MCF 10A (cell line): ENCODE measurements around the gene ZER1. TPM values are rescaled to one million over a fixed set of nuclear protein-coding genes. Genes with fewer than 3 reads are reported as not detected.

Source experiments
- BruUV-seq: library from RNA; stranded (reverse); fragments of 400-500 nt; replicated peaks from 2 replicates; lab custom pipeline; 2021; lab: Mats Ljungman, UMichigan
- CTCF ChIA-PET: fragments of 300-600 bp; sonication (Branson Sonifier 250); formaldehyde crosslinking; extraction: SDS; loops from one replicate; lab custom pipeline; 2021; ENCODE audit warnings: antibody characterized with exemption, inconsistent platforms; lab: Yijun Ruan, JAX
- POLR2A ChIA-PET: fragments of 300-600, 350-650 bp; sonication (Branson Sonifier 250); formaldehyde crosslinking; extraction: SDS; loops from one replicate; lab custom pipeline; 2020; ENCODE audit warnings: antibody characterized with exemption, inconsistent platforms; lab: Yijun Ruan, JAX
- DNase-seq: peaks from one replicate; pipeline ENCODE4 v3.0.0-alpha.2; 2018; ENCODE audit not compliant: unreplicated experiment
- H3K27ac Mint-ChIP-seq: one replicate; pipeline ENCODE4 v1.8.0; 2022; ENCODE audit warnings: mild to moderate bottlenecking, low read depth, mixed read lengths; ENCODE audit not compliant: unreplicated experiment
- H3K27me3 Mint-ChIP-seq: one replicate; pipeline ENCODE4 v1.8.0; 2022; ENCODE audit warnings: mixed read lengths; ENCODE audit not compliant: insufficient read depth, unreplicated experiment
- H3K36me3 Mint-ChIP-seq: one replicate; pipeline ENCODE4 v1.8.0; 2022; ENCODE audit warnings: mild to moderate bottlenecking, moderate library complexity, mixed read lengths; ENCODE audit not compliant: insufficient read depth, unreplicated experiment
- H3K4me1 Mint-ChIP-seq: one replicate; pipeline ENCODE4 v1.8.0; 2022; ENCODE audit warnings: mixed read lengths; ENCODE audit not compliant: insufficient read depth, unreplicated experiment
- H3K4me3 Mint-ChIP-seq: one replicate; pipeline ENCODE4 v1.8.0; 2022; ENCODE audit warnings: mild to moderate bottlenecking, moderate library complexity, mixed read lengths; ENCODE audit not compliant: unreplicated experiment
- H3K9me3 Mint-ChIP-seq: one replicate; pipeline ENCODE4 v1.8.0; 2022; ENCODE audit warnings: mixed read lengths; ENCODE audit not compliant: unreplicated experiment
- CTCF ChIP-seq: fragments of 200-600 bp; IDR thresholded peaks from one replicate; pipeline ENCODE4 v1.8.0; 2022; ENCODE audit warnings: antibody characterized with exemption, mild to moderate bottlenecking; ENCODE audit not compliant: unreplicated experiment
- intact Hi-C: fragments of 100-400 bp; cut with micrococcal nuclease; formaldehyde crosslinking; loops from 2 replicates; pipeline ENCODE4 v1.14.1; 2022
- total RNA-seq: library from RNA; stranded (reverse); gene quantifications from 2 replicates; pipeline ENCODE4 v1.2.3, GENCODE V29; 2022

ZER1 gene
- total RNA-seq, 1 experiment from 2014 or later = 19.5 TPM

- intact Hi-C loops = no loop called here
- no TSS peak for BruUV-seq
- no peak for DNase-seq
- no peaks in the 10 kb centered on the region for H3K9me3 Mint-ChIP-seq
- peaks cover 6% of the 10 kb centered on the region for H3K4me1 Mint-ChIP-seq
- ChIA-PET CTCF (interaction anchor here (0.7 kb wide), 1 partner anchor 244 kb away, joined by 5 read pairs; no protein-coding TSS in a partner anchor), POLR2A (interaction anchor here (1.2 to 1.3 kb wide), 2 partner anchors 16 to 67 kb away, joined by 3 read pairs; no protein-coding TSS in a partner anchor)
- H3K27me3 Mint-ChIP-seq = no peaks in the 10 kb centered on the region
- no peak overlapping the region for H3K4me3 Mint-ChIP-seq
- TF ChIP-seq CTCF = no peak
- peaks cover 12% of the 10 kb centered on the region for H3K36me3 Mint-ChIP-seq
- no peak overlapping the region for H3K27ac Mint-ChIP-seq
Observed at GRCh38 chr9:128703616-128704355, 67.9 kb downstream of the ZER1 start.

- Mint-ChIP-seq H3K4me1 (peaks cover 6% of the 10 kb centered on the region), H3K27me3 (no peaks in the 10 kb centered on the region), H3K4me3 (peak overlapping the region; percentile 70), H3K9me3 (no peaks in the 10 kb centered on the region), H3K27ac (no peak overlapping the region), H3K36me3 (peaks cover 19% of the 10 kb centered on the region)
- ChIA-PET POLR2A (interaction anchor here (1.2 kb wide), 1 partner anchor 68 kb away, joined by 3 read pairs; no protein-coding TSS in a partner anchor), CTCF (interaction anchor here (0.7 kb wide), 1 partner anchor 245 kb away, joined by 5 read pairs; no protein-coding TSS in a partner anchor)
- DNase-seq = no peak
- no TSS peak for BruUV-seq
- no peak for TF ChIP-seq CTCF
- intact Hi-C loops = no loop called here
Observed at GRCh38 chr9:128702949-128703615, 68.6 kb downstream of the ZER1 start.

GRCh38 chr9:128702445-128702948 is 69.2 kb downstream of the ZER1 start, which contains the start of gene PKN3:
Gene PKN3, plus strand, starts transcription at chr9:128702503. Its CDS starts 413 bp downstream, at chr9:128702916.
- Mint-ChIP-seq H3K4me1 (peaks cover 6% of the 10 kb centered on the region), H3K27ac (no peak within 1 kb of the TSS), H3K4me3 (peak within 1 kb of the TSS; percentile 70), H3K27me3 (no peaks in the 10 kb centered on the region), H3K9me3 (no peaks in the 10 kb centered on the region), H3K36me3 (peaks cover 21% of the 10 kb centered on the region)
- BruUV-seq = no TSS peak
- DNase-seq = peak; percentile 82
- intact Hi-C loops = no loop called here
- ChIA-PET POLR2A (interaction anchor here (0.7 to 1.0 kb wide), 3 partner anchors 11 to 144 kb away, joined by 3 to 9 read pairs (median 3); no protein-coding TSS in a partner anchor), CTCF (interaction anchor here (0.5 to 1.0 kb wide), 4 partner anchors 9 to 64 kb away, joined by 3 to 5 read pairs (median 4); no protein-coding TSS in a partner anchor)
- TF ChIP-seq CTCF = peak; percentile 81
